Body of pancreas (tissue), 4 donors: ENCODE data around the gene CCDC33.

Experiments
- CTCF ChIP-seq, 7 experiments: fragments of 450-650 bp in 4 of 7; fragments of 200-600 bp in 3 of 7; sonication (generic) in 3 of 7; IDR thresholded peaks; one replicate each; pipeline ENCODE4 v1.5.1; 2016 to 2019; ENCODE audit warnings: antibody characterized with exemption in 7 of 7
- POLR2A ChIP-seq, 3 donors: fragments of 450-650 bp; IDR thresholded peaks; one replicate each; pipeline ENCODE4 v1.6.1; 2016; ENCODE audit warnings: antibody characterized with exemption in 3 of 3, mild to moderate bottlenecking in 2 of 3

GRCh38 chr15:74327756-74328155 is 91.6 kb downstream of the CCDC33 start:
- no peak for TF ChIP-seq CTCF (IDR thresholded peaks at IDR 0.05)
- no peak for TF ChIP-seq POLR2A (IDR thresholded peaks at IDR 0.05)
